Ishikawa (cell line): Measurements from ENCODE around the gene BACH2.

ENCODE experiments used
- CEBPB ChIP-seq: IDR thresholded peaks from 2 replicates; pipeline ENCODE4 v1.6.1; 2012
- CREB1 ChIP-seq: IDR thresholded peaks from 2 replicates; pipeline ENCODE4 v1.6.1; 2012; ENCODE audit warnings: low read depth
- EP300 ChIP-seq: IDR thresholded peaks from 2 replicates; pipeline ENCODE4 v1.6.1; 2012; ENCODE audit warnings: borderline replicate concordance
- RAD21 ChIP-seq: IDR thresholded peaks from 2 replicates; pipeline ENCODE4 v1.6.1; 2012; ENCODE audit warnings: low read depth
- REST ChIP-seq: IDR thresholded peaks from 2 replicates; pipeline ENCODE4 v1.6.1; 2012; ENCODE audit warnings: low read depth, mild to moderate bottlenecking
- TAF1 ChIP-seq: IDR thresholded peaks from 2 replicates; pipeline ENCODE4 v1.6.1; 2012; ENCODE audit warnings: low read depth, mild to moderate bottlenecking
- TEAD4 ChIP-seq: IDR thresholded peaks from 2 replicates; pipeline ENCODE4 v1.6.1; 2012
- YY1 ChIP-seq: IDR thresholded peaks from 2 replicates; pipeline ENCODE4 v1.6.1; 2012; ENCODE audit warnings: low read depth

GRCh38 chr6:90120327-90120726, 176.3 kb downstream of the BACH2 start:
- TF ChIP-seq REST (no peak), CEBPB (no peak), CREB1 (no peak), TEAD4 (no peak), EP300 (no peak), RAD21 (no peak), YY1 (no peak), TAF1 (no peak)
